Epithelial cell of esophagus (primary cell): Measurements from ENCODE around the gene TRIM14.
"Not testable (repeated sequence)": the region's sequence is repeated elsewhere in the genome, so short reads cannot be mapped to it uniquely, and the experiment has no call there.

ENCODE experiments used
- DNase-seq: peaks from one replicate; pipeline ENCODE4 v3.0.0; 2010; ENCODE audit warnings: low read depth
- H3K4me3 ChIP-seq: 2 replicates; pipeline ENCODE4 v1.5.1; 2011; ENCODE audit warnings: mild to moderate bottlenecking, low read length, control low read depth
- TF ChIP-seq, protein P1 (sequence below): IDR thresholded peaks from 2 replicates; pipeline ENCODE4 v1.5.1; 2011; ENCODE audit warnings: low read depth, mild to moderate bottlenecking, low read length, control low read depth, inconsistent platforms; ENCODE audit not compliant: insufficient read depth; ENCODE audit errors: missing control alignments

The TRIM14 gene

DNA sequence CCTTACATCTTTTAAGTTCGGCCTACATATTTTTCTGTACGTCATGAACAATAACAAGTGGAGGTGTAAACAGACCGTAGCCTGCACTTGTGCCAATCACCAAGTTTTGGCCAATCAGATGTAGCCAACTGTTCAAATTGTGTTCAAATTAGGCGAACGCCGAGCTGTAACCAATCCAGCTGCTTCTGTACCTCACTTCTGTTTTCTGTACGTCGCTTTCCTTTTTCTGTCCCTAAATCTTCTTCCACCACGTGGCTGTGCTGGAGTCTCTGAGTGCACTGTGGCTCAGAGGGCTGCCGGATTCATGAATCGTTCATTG, 26.4 kb downstream of the TRIM14 start:
- TF ChIP-seq, protein P1, sequence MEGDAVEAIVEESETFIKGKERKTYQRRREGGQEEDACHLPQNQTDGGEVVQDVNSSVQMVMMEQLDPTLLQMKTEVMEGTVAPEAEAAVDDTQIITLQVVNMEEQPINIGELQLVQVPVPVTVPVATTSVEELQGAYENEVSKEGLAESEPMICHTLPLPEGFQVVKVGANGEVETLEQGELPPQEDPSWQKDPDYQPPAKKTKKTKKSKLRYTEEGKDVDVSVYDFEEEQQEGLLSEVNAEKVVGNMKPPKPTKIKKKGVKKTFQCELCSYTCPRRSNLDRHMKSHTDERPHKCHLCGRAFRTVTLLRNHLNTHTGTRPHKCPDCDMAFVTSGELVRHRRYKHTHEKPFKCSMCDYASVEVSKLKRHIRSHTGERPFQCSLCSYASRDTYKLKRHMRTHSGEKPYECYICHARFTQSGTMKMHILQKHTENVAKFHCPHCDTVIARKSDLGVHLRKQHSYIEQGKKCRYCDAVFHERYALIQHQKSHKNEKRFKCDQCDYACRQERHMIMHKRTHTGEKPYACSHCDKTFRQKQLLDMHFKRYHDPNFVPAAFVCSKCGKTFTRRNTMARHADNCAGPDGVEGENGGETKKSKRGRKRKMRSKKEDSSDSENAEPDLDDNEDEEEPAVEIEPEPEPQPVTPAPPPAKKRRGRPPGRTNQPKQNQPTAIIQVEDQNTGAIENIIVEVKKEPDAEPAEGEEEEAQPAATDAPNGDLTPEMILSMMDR: no peak
- peak overlapping the region; percentile 11 for H3K4me3 ChIP-seq
- peak; percentile 9 for DNase-seq

DNA sequence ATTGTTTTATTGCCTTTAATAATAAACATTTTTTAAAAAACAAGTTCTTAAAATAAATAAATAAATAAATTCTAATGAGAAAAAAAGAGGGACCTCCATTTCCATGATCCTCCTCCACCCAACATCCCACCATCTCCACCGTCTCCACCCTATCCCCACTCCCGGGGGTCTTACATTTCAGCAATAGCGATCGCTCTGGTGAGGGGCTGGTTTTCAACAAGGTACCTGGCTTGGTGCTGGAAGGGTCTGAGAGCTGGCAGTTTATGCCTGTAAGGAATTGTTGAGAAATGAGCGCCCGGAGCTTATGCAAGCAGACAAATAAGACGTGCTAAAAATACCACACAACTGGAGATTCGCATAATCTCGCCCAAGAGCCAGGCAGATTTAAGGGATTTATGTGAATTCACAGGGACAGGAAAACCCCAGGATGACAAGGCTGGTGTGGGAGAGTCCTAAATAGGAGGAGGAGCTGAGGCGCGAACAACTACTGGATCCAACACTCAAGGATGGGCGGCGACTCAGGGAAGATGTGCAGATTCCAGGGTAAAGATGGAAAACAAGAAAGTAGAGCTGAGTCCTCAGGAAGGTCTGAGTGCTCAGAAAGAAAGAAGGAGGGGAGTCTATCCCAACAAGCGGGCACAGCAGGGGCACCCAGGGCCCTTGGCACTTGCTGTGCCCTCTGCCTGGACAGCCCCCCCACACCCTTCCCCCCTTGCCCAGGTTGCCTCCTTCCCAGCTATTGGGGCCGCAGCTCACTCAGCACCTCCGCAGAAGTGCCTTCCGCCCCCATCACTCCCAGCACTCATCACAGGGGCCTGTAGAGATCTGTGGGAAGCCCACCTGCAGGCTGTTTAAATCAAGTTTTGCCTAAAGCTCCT, 27.0 kb downstream of the TRIM14 start:
- peak overlapping the region; percentile 11 for H3K4me3 ChIP-seq
- DNase-seq: peak; percentile 61
- TF ChIP-seq, protein P1: no peak

DNA sequence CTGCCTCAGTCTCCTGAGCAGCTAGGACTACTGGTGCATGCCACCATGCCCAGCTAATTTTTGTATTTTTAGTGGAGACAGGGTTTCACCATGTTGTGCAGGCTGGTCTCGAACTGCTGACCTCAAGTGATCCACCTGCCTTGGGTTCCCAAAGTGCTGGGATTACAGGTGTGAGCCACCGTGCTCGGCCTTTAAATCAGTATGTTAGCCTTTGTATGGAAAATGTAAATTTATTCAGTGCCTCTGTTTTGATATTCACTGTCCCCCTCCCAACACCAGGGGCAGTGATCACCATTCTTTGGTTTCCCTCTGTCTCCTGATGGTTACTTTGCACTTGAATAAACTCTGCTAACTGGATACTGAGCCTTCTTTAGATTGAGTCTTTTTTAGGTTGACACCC, 28.3 kb downstream of the TRIM14 start:
- DNase-seq, H3K4me3 ChIP-seq: not testable (repeated sequence)

DNA sequence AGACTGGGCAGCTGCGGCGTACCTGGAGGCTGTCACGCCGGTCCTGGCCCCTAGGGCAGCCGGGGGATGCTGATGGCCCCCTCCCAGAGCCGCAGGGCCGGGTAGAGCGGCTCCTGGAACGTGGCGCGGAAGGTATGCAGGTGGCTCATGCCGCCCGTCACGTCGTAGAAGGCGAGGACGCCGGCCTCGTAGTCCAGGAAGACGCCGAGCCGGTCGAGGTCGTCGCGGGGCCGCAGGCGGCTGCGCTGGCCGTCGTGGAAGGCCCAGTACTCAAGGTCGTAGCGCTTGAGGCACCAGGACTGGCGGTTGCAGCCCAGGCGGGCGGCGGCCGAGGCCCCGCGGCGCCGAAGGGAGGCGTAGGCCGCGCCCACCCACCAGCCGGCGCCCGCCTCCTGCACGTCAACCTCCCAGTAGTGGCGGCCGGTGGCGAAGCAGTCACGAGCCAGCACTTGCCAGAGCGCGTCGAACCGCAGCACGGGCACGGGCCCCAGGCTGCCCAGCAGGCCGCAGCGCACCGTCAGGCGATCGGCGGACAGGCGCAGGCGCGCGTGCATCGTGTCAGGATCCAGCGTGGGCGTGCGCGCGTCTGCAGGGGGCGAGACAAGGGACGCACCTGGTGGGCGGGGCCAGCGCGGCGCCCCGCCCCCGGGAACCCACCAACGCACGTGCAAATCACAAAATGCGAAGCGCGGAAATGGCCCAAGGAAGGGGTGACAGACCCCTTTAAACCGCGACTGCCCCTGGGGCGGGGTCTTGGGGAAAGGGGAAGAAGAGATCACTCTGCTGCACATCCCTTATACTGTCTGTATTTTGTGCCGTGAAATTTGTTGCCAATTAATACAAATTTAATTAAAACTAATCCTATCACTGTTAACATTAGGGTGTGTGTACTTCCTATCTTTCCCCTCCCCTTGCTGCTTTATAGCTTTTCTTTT, 31.3 kb downstream of the TRIM14 start:
- TF ChIP-seq, protein P1: no peak
- peak; percentile 92 for DNase-seq
- H3K4me3 ChIP-seq: peak overlapping the region; percentile 23

DNA sequence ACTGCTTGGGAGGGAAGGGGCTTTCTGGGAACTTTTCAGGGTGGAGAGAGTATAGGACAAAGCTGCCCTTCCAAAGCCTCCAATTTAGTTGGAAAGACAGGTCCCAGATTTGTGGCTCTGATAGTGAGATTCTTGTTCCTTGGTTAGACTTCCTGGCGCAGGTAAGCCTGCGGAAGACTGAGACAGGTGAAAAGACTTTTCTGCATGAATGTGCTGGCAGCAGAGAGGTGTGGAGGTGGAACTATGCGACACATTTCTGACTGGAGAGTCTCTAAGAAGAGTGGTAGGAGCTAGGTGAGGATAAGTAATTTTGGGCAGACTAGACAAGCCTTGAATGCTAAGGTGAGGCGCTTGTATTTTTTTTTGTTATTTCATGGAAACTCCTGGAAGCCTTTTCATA, 32.6 kb downstream of the TRIM14 start:
- TF ChIP-seq, protein P1: no peak
- H3K4me3 ChIP-seq: no peak overlapping the region
- no peak for DNase-seq

DNA sequence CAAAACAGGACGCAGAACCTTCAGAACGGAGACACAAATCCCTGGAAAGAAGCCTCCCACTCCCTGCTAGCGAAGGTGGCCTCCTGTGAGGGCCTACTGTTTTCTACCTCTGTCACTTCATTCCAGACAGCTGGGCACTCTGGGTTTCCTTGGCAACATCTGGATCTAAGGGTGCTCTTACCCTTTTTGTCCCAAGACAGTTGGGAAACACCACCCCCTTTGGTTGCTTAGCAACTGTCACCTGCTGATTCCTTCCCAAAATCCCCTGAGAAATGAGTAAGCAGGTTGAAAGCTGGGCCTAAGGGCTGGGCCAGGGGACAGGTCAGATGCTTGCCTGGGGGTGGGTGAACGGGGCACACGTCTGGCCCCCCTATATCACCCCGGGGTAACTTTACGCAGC, 33.1 kb downstream of the TRIM14 start:
- H3K4me3 ChIP-seq: no peak overlapping the region
- DNase-seq: peak; percentile 19
- TF ChIP-seq, protein P1: no peak

DNA sequence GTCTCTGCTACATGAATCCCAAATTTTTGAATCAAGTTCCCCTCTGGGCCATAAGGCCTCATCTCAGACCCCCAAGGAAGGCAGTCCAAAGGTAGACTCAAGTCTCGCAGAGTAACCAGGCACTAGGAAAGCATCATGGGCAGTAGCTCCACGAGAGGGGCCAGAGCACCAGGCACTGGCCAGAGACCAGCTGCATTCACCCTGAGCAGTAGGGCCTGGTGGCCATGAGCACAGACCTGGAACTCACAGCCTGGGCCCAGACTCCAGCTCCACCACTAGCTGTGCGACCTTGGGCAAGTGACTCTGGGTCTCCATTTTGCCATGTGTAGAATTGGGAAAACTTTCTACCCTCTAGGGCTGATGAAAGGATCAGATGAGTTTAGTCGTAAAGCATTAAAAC, 34.0 kb downstream of the TRIM14 start:
- H3K4me3 ChIP-seq: no peak overlapping the region
- DNase-seq: no peak
- TF ChIP-seq, protein P1: no peak
